H1 (cell line): ENCODE results near the gene FMN2. TPM values are rescaled to one million over a fixed set of nuclear protein-coding genes. Genes with fewer than 3 reads are reported as not detected.

Experiments used
- CTCF ChIA-PET: fragments of 300-600 bp; sonication (Branson Sonifier 250); formaldehyde crosslinking; loops from one replicate; lab custom pipeline; 2021; ENCODE audit not compliant: partially characterized antibody; lab: Charles Lee
- POLR2A ChIA-PET: fragments of 300-600 bp; sonication (Branson Sonifier 250); formaldehyde crosslinking; loops from one replicate; lab custom pipeline; 2021; ENCODE audit warnings: inconsistent platforms; ENCODE audit not compliant: partially characterized antibody; lab: Charles Lee
- DNase-seq, 2 experiments: peaks; one replicate each; pipeline versions ENCODE4 v3.0.0 to v3.0.0-alpha.2; 2010 to 2022; ENCODE audit warnings: low spot score in 2 of 2, low read depth in 1 of 2, mixed read lengths in 1 of 2
- FAIRE-seq: peaks from 2 replicates; lab custom pipeline; 2011; peaks lifted over from hg19 to GRCh38; lab: Jason Lieb, UNC
- H2AFZ ChIP-seq: 2 replicates; pipeline ENCODE4 v1.8.1; 2012; ENCODE audit warnings: low read length, inconsistent platforms
- H2AK5ac ChIP-seq: 2 replicates; pipeline ENCODE4 v1.6.1; 2013; ENCODE audit warnings: low read depth, low read length
- H2BK120ac ChIP-seq: replicated peaks from 2 replicates; pipeline ENCODE3; 2013; ENCODE audit warnings: low read depth, low read length, inconsistent platforms
- H2BK12ac ChIP-seq: 2 replicates; pipeline ENCODE4 v1.6.1; 2013; ENCODE audit warnings: low read depth, low read length
- H2BK15ac ChIP-seq: 2 replicates; pipeline ENCODE4 v1.6.1; 2013; ENCODE audit warnings: low read length
- H2BK20ac ChIP-seq: 2 replicates; pipeline ENCODE4 v1.6.1; 2013; ENCODE audit warnings: low read length
- H2BK5ac ChIP-seq: 2 replicates; pipeline ENCODE4 v1.6.1; 2013; ENCODE audit warnings: low read depth, low read length
- H3K14ac ChIP-seq: 2 replicates; pipeline ENCODE4 v1.6.1; 2013; ENCODE audit warnings: inconsistent platforms; ENCODE audit not compliant: insufficient read length
- H3K18ac ChIP-seq: 2 replicates; pipeline ENCODE4 v1.6.1; 2013; ENCODE audit warnings: low read length; ENCODE audit errors: extremely low read depth
- H3K23ac ChIP-seq: 2 replicates; pipeline ENCODE4 v1.6.1; 2013; ENCODE audit warnings: inconsistent platforms; ENCODE audit not compliant: insufficient read length
- H3K23me2 ChIP-seq: 2 replicates; pipeline ENCODE4 v1.6.1; 2013; ENCODE audit warnings: low read depth, low read length
- H3K27ac ChIP-seq: 2 replicates; pipeline ENCODE4 v1.6.1; 2011; ENCODE audit warnings: low read depth, low read length, inconsistent platforms
- H3K27me3 ChIP-seq, 4 experiments: replicated peaks in 1 of 4; 1 replicate in 1 of 4; 2 replicates in 3 of 4; pipeline versions ENCODE4 v1.6.1 to v1.8.1; 2011 to 2013; ENCODE audit warnings: low read length in 3 of 4, mild to moderate bottlenecking in 3 of 4, inconsistent platforms in 2 of 4, mixed read lengths in 2 of 4, moderate library complexity in 1 of 4; ENCODE audit not compliant: control insufficient read depth in 3 of 4, insufficient read depth in 3 of 4; ENCODE audit errors: extremely low read depth in 1 of 4
- H3K36me3 ChIP-seq, 4 experiments: 2 replicates each; pipeline versions ENCODE4 v1.6.1 to v1.8.1; 2011 to 2013; ENCODE audit warnings: mild to moderate bottlenecking in 4 of 4, low read length in 3 of 4, moderate library complexity in 2 of 4, control low read depth in 1 of 4, inconsistent platforms in 1 of 4; ENCODE audit not compliant: insufficient read depth in 4 of 4, control insufficient read depth in 2 of 4
- H3K4ac ChIP-seq: replicated peaks from 2 replicates; pipeline ENCODE3; 2013; ENCODE audit warnings: low read length, low read depth, mixed read lengths, inconsistent platforms; ENCODE audit not compliant: insufficient read length
- H3K4me1 ChIP-seq, 4 experiments: replicated peaks in 1 of 4; 1 replicate in 1 of 4; 2 replicates in 3 of 4; pipeline versions ENCODE4 v1.6.1 to v1.8.1; 2011 to 2013; ENCODE audit warnings: low read length in 3 of 4, inconsistent platforms in 2 of 4, mixed read lengths in 1 of 4; ENCODE audit not compliant: insufficient read depth in 4 of 4, control insufficient read depth in 3 of 4
- H3K4me2 ChIP-seq, 2 experiments: 2 replicates each; pipeline versions ENCODE4 v1.6.1 to v1.8.1; 2011 to 2013; ENCODE audit warnings: low read depth in 2 of 2, low read length in 2 of 2, control low read depth in 1 of 2, inconsistent platforms in 1 of 2, mild to moderate bottlenecking in 1 of 2; ENCODE audit not compliant: insufficient read depth in 1 of 2
- H3K4me3 ChIP-seq, 4 experiments: fragments of 200-600, 300-600 bp in 1 of 4; sonication (generic), shearing (Covaris generic), sonication (Bioruptor Twin) in 1 of 4; 2 replicates each; pipeline versions ENCODE4 v1.5.1 to v1.8.1; 2011 to 2016; ENCODE audit warnings: low read length in 4 of 4, low read depth in 3 of 4, control low read depth in 2 of 4, inconsistent platforms in 2 of 4, mild to moderate bottlenecking in 2 of 4, mixed read lengths in 1 of 4, moderate library complexity in 1 of 4; ENCODE audit not compliant: insufficient read depth in 2 of 4; ENCODE audit errors: extremely low read depth in 1 of 4
- H3K56ac ChIP-seq: replicated peaks from 2 replicates; pipeline ENCODE3; 2013; ENCODE audit warnings: low read depth, mild to moderate bottlenecking, mixed read lengths, low read length, inconsistent platforms; ENCODE audit not compliant: insufficient read length
- H3K79me1 ChIP-seq: 2 replicates; pipeline ENCODE4 v1.6.1; 2013; ENCODE audit warnings: low read depth, low read length, control low read depth
- H3K79me2 ChIP-seq, 2 experiments: 2 replicates each; pipeline versions ENCODE4 v1.6.1 to v1.8.1; 2012 to 2013; ENCODE audit warnings: low read length in 2 of 2, mild to moderate bottlenecking in 2 of 2, inconsistent platforms in 1 of 2; ENCODE audit not compliant: insufficient read depth in 2 of 2, control insufficient read depth in 1 of 2
- H3K9ac ChIP-seq, 4 experiments: replicated peaks in 1 of 4; 1 replicate in 1 of 4; 2 replicates in 3 of 4; pipeline versions ENCODE4 v1.6.1 to v1.8.1; 2011 to 2013; ENCODE audit warnings: low read depth in 3 of 4, low read length in 3 of 4, control low read depth in 2 of 4, mild to moderate bottlenecking in 2 of 4, moderate library complexity in 2 of 4, inconsistent platforms in 1 of 4; ENCODE audit errors: extremely low read depth in 1 of 4
- H3K9me3 ChIP-seq, 2 experiments: 2 replicates each; pipeline versions ENCODE4 v1.6.1 to v1.8.1; 2012 to 2013; ENCODE audit warnings: mild to moderate bottlenecking in 2 of 2, moderate library complexity in 2 of 2, control low read depth in 1 of 2, inconsistent platforms in 1 of 2, low read depth in 1 of 2, low read length in 1 of 2, mixed read lengths in 1 of 2; ENCODE audit not compliant: insufficient read depth in 2 of 2
- H4K20me1 ChIP-seq, 2 experiments: replicated peaks in 1 of 2; 2 replicates each; pipeline versions ENCODE3 to v1.8.1; 2011 to 2013; ENCODE audit warnings: inconsistent platforms in 2 of 2, low read length in 2 of 2, mild to moderate bottlenecking in 1 of 2; ENCODE audit not compliant: insufficient read depth in 2 of 2, control insufficient read depth in 1 of 2
- H4K5ac ChIP-seq: 2 replicates; pipeline ENCODE4 v1.6.1; 2013; ENCODE audit warnings: low read length, low read depth, mixed read lengths, inconsistent platforms; ENCODE audit not compliant: insufficient read length
- H4K8ac ChIP-seq: 2 replicates; pipeline ENCODE4 v1.8.0; 2013; ENCODE audit warnings: mild to moderate bottlenecking, moderate library complexity, low read length, inconsistent platforms; ENCODE audit not compliant: insufficient read depth; ENCODE audit errors: extremely low read depth
- H4K91ac ChIP-seq: replicated peaks from 2 replicates; pipeline ENCODE3; 2013; ENCODE audit warnings: low read length, mixed read lengths, inconsistent platforms; ENCODE audit not compliant: insufficient read length
- CEBPB ChIP-seq: IDR thresholded peaks from 2 replicates; pipeline ENCODE4 v1.6.1; 2012; ENCODE audit warnings: low read depth, low read length
- CHD1 ChIP-seq: IDR thresholded peaks from 2 replicates; pipeline ENCODE4 v1.6.1; 2012; ENCODE audit warnings: low read depth, low read length, improper control_type of control experiment
- CREB1 ChIP-seq: IDR thresholded peaks from 2 replicates; pipeline ENCODE4 v1.6.1; 2012; ENCODE audit warnings: inconsistent platforms
- EGR1 ChIP-seq: IDR thresholded peaks from 2 replicates; pipeline ENCODE4 v1.6.1; 2011; ENCODE audit warnings: low read depth, low read length, borderline replicate concordance
- GTF2F1 ChIP-seq: IDR thresholded peaks from 2 replicates; pipeline ENCODE4 v1.6.1; 2012; ENCODE audit warnings: low read depth, low read length, improper control_type of control experiment, borderline replicate concordance
- JUN ChIP-seq: IDR thresholded peaks from 2 replicates; pipeline ENCODE4 v1.6.1; 2011; ENCODE audit warnings: low read depth, mild to moderate bottlenecking, improper control_type of control experiment, low read length
- NANOG ChIP-seq: IDR thresholded peaks from 2 replicates; pipeline ENCODE4 v1.6.1; 2011; ENCODE audit warnings: low read length, low read depth, mild to moderate bottlenecking, inconsistent platforms; ENCODE audit not compliant: insufficient read depth, poor library complexity, severe bottlenecking
- NRF1 ChIP-seq: IDR thresholded peaks from 2 replicates; pipeline ENCODE4 v1.6.1; 2011; ENCODE audit warnings: mild to moderate bottlenecking, low read depth, low read length, improper control_type of control experiment
- RAD21 ChIP-seq, 2 experiments: IDR thresholded peaks in 1 of 2; conservative IDR thresholded peaks in 1 of 2; 2 replicates each; pipeline ENCODE4 v1.6.1; 2011; ENCODE audit warnings: low read depth in 2 of 2, low read length in 2 of 2, improper control_type of control experiment in 1 of 2, inconsistent platforms in 1 of 2, mild to moderate bottlenecking in 1 of 2, moderate library complexity in 1 of 2
- TAF1 ChIP-seq: IDR thresholded peaks from 2 replicates; pipeline ENCODE4 v1.6.1; 2011; ENCODE audit warnings: mild to moderate bottlenecking, low read depth, low read length
- TAF7 ChIP-seq: optimal IDR thresholded peaks from 2 replicates; pipeline ENCODE3; 2011; ENCODE audit warnings: low read depth, mild to moderate bottlenecking, inconsistent platforms, low read length, moderate library complexity, borderline replicate concordance
- WGBS, 2 experiments: shearing (Covaris generic) in 1 of 2; methylation state at CpG; one replicate each; pipeline versions ENCODE4 v1.1.6 to v1.1.7; 2013 to 2015; ENCODE audit warnings: low lambda C conversion rate in 2 of 2, mixed read lengths in 2 of 2, inconsistent platforms in 1 of 2, low coverage in 1 of 2, missing lambda C conversion rate in 1 of 2; ENCODE audit not compliant: insufficient replicate concordance in 2 of 2, insufficient coverage in 1 of 2, insufficient read length in 1 of 2; ENCODE audit errors: extremely low coverage in 1 of 2, missing lambda C conversion rate in 1 of 2; 5-methylcytosine and 5-hydroxymethylcytosine counted together
- polyA plus RNA-seq, 7 experiments: library from polyadenylated mRNA; depleted of rRNA in 3 of 7; stranded (reverse) in 5 of 7; unstranded in 2 of 7; fragments of >200 nt in 5 of 7; fragments of 200-250 nt in 2 of 7; gene quantifications; 1 replicate in 5 of 7; 2 replicates in 1 of 7; 4 replicates in 1 of 7; pipeline versions ENCODE4 v1.2.1 to v1.2.3, GENCODE V29; 2011 to 2013; ENCODE audit warnings: missing spikeins in 2 of 7, mixed read lengths in 2 of 7
- total RNA-seq: library from RNA; stranded (reverse); fragmentation: NEBNext Ultra II Directional; extraction: Animal tissue kit (Norgen Biotek cat#: 25700); gene quantifications from 2 replicates; pipeline ENCODE4 v1.2.1, GENCODE V29; 2021

The FMN2 gene
- total and polyA plus RNA-seq, 2 of the 8 experiments (the other 6 are each of a cell fraction or from before 2014, with no cell fraction given): 0.83 to 2.0 TPM

DNA sequence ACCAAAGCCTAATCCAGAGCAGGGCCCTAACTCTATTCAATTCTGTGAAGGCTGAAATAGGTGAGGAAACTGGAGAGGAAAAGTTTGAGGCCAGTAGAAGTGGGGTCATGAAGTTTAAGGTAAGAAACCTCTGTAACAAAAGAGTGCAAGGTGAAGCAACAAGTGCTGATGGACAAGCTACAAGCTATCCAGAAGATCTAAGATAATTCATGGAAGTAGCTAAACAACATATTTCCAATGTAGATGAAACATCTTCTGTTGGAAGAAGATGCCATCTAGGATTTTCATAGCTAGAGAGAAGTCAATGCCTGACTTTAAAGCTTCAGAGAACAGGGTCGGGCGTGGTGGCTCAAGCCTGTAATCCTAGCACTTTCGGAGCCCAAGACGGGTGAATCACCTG, 302.7 kb downstream of the FMN2 start:
- CTCF ChIA-PET: interaction anchor here (0.9 kb wide), 2 partner anchors 98 to 121 kb away, joined by 3 read pairs; no protein-coding TSS in a partner anchor
- Histone ChIP-seq H3K4me1 (no peaks in the 10 kb centered on the region), H2AK5ac (no peak overlapping the region), H3K18ac (no peak overlapping the region), H2BK20ac (no peak overlapping the region), H2BK120ac (no peak overlapping the region), H2BK12ac (no peak overlapping the region), H4K8ac (no peak overlapping the region), H3K9ac (no peak overlapping the region), H4K91ac (no peak overlapping the region), H2BK5ac (no peak overlapping the region), H3K14ac (no peak overlapping the region), H2AFZ (no peak overlapping the region), H3K27me3 (no peaks in the 10 kb centered on the region), H3K36me3 (no peaks in the 10 kb centered on the region), H3K9me3 (no peaks in the 10 kb centered on the region), H3K4ac (no peak overlapping the region), H3K27ac (no peak overlapping the region), H4K20me1 (no peaks in the 10 kb centered on the region), H3K4me2 (no peak overlapping the region), H3K79me1 (no peaks in the 10 kb centered on the region), H4K5ac (no peak overlapping the region), H3K4me3 (no peak overlapping the region), H3K23ac (no peak overlapping the region), H2BK15ac (no peak overlapping the region), H3K79me2 (no peaks in the 10 kb centered on the region), H3K56ac (no peak overlapping the region), H3K23me2 (no peaks in the 10 kb centered on the region)
- TF ChIP-seq GTF2F1 (no peak), TAF7 (no peak), RAD21 (IDR thresholded peaks at IDR 0.05 in 1 of 2, conservative IDR thresholded peaks at IDR 0.05 in 1 of 2; ENCODE audit: low read depth in 2 of 2, low read length in 2 of 2) (no peak), TAF1 (no peak), CEBPB (no peak), CHD1 (no peak), CREB1 (no peak), NRF1 (no peak), EGR1 (no peak), NANOG (no peak), JUN (no peak)
- POLR2A ChIA-PET: no interaction called here
- 99% methylated on average over 4 of the region's 4 CpGs; no CpG with 5 or more reads in 1 of the 2 experiments for WGBS, 2 experiments
- FAIRE-seq (no peak), DNase-seq (no peak)
